ACC112 (cell line): ENCODE measurements around the gene KCNIP1.

Source experiments
- H2AFZ ChIP-seq: fragments of 200-600 bp; sonication (generic); one replicate; pipeline ENCODE4 v1.6.0; 2017; ENCODE audit warnings: antibody characterized with exemption, low read length; ENCODE audit not compliant: unreplicated experiment
- H3K27ac ChIP-seq: fragments of 200-600 bp; sonication (generic); 2 replicates; pipeline ENCODE4 v1.5.1; 2014; ENCODE audit warnings: low read depth, mild to moderate bottlenecking, antibody characterized with exemption, low read length, moderate library complexity
- H3K27me3 ChIP-seq: fragments of 200-600 bp; sonication (generic); 2 replicates; pipeline ENCODE4 v1.6.1; 2014; ENCODE audit warnings: mild to moderate bottlenecking, antibody characterized with exemption, low read length, moderate library complexity, mixed read lengths; ENCODE audit not compliant: insufficient read depth
- H3K36me3 ChIP-seq: fragments of 200-600 bp; sonication (generic); 2 replicates; pipeline ENCODE4 v1.6.1; 2016; ENCODE audit warnings: mild to moderate bottlenecking, antibody characterized with exemption, low read length, moderate library complexity, mixed read lengths; ENCODE audit not compliant: insufficient read depth
- H3K4me1 ChIP-seq: fragments of 200-600 bp; sonication (generic); one replicate; pipeline ENCODE4 v1.6.1; 2016; ENCODE audit warnings: low read length, mixed read lengths; ENCODE audit not compliant: insufficient read depth, unreplicated experiment, control insufficient read depth
- H3K4me3 ChIP-seq: fragments of 200-600 bp; sonication (generic); 2 replicates; pipeline ENCODE4 v1.5.1; 2014; ENCODE audit warnings: mild to moderate bottlenecking, low read depth, low read length
- H3K79me2 ChIP-seq: fragments of 200-600 bp; sonication (generic); one replicate; pipeline ENCODE4 v1.6.0; 2016; ENCODE audit warnings: low read length; ENCODE audit not compliant: control insufficient read depth, unreplicated experiment, insufficient read depth

Gene KCNIP1

DNA sequence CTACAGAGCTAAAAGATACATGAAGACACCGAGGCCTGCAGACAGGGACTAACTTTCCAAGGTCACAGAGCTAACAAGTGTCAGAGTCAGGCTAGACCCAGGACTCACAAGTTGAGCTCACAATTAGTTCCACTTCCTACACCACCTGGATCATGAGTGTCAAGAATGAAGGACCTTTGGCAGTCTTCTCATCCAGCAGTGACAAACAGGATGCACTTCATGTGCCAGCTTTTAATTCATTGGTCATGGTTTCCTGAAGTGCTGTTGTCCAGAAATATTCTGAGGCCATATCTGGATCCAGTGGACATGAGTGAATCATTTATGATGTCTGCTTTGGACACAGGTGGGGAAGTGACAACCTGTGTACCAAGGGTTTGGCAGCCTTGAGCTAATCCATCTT lies 77.4 kb downstream of the KCNIP1 start:
- Histone ChIP-seq H3K27ac (no peak overlapping the region), H3K27me3 (peaks cover 69% of the 10 kb centered on the region), H3K4me1 (no peaks in the 10 kb centered on the region), H3K36me3 (no peaks in the 10 kb centered on the region), H3K79me2 (no peaks in the 10 kb centered on the region), H2AFZ (no peak overlapping the region), H3K4me3 (no peak overlapping the region)

DNA sequence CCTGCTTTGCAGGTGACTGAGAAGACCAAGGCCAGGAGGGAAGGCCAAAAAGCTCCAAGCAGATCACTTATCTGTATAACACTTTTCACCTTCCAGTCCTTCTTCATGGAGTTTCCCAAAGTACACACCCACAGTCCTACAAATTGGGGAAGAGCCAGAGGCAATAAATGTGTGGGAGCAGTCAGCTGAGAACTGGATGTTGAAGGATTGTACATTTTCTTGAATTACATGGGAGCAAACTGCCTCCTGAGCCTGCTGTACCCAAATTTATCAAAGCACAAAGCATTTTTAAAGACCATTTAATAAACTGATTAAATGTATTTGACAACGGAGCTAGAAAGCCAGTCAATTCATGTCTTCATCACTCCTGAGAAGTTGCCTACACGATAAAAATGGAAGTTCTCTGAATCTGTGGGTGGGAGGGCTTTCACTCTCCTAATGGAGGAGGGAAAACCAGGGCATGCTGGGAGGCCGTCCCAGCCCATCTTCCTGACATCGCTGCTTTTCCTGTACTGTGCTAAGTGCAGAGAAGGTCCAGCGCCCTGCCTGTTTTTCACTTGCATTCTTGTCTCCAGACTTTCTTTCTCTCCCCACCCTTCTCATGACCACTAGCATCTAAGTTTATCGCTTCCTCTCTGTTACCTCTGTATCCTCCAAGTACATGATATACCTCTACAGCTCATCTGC lies 79.0 kb downstream of the KCNIP1 start:
- H3K4me3 ChIP-seq, result no peak overlapping the region
- H3K27ac ChIP-seq, result no peak overlapping the region
- no peaks in the 10 kb centered on the region for H3K4me1 ChIP-seq
- H3K36me3 ChIP-seq, result no peaks in the 10 kb centered on the region
- no peaks in the 10 kb centered on the region for H3K79me2 ChIP-seq
- no peak overlapping the region for H2AFZ ChIP-seq
- H3K27me3 ChIP-seq, result peaks cover 59% of the 10 kb centered on the region

DNA sequence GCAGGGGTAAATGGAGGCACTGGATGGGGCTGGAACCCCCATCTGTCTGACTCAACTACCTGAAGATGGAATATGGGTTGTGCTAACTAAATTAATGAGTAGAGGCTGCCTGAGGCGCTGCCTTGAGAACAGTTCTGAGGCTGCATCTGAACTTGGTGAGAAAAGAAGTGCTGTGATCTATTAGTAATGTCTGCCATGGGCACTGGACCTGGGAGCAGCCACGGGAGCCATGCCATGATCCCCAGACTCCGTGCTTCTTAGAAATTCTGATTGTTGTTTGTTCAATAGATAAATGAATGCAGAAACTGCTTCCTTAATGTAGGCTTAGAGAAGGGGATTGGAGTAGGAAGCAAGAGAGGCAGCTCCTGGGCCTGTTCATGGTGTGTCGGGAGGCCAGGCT lies 80.2 kb downstream of the KCNIP1 start:
- Histone ChIP-seq H3K36me3 (no peaks in the 10 kb centered on the region), H3K4me3 (no peak overlapping the region), H3K27me3 (peaks cover 47% of the 10 kb centered on the region), H3K27ac (no peak overlapping the region), H3K4me1 (no peaks in the 10 kb centered on the region), H2AFZ (no peak overlapping the region), H3K79me2 (no peaks in the 10 kb centered on the region)

- H3K79me2 ChIP-seq, result no peaks in the 10 kb centered on the region
- H3K4me3 ChIP-seq, result no peak overlapping the region
- H3K27ac ChIP-seq, result no peak overlapping the region
- H2AFZ ChIP-seq, result no peak overlapping the region
- no peaks in the 10 kb centered on the region for H3K36me3 ChIP-seq
- H3K4me1 ChIP-seq, result no peaks in the 10 kb centered on the region
- H3K27me3 ChIP-seq, result peaks cover 41% of the 10 kb centered on the region
Measured at GRCh38 chr5:170584450-170585058, 80.7 kb downstream of the KCNIP1 start.

DNA sequence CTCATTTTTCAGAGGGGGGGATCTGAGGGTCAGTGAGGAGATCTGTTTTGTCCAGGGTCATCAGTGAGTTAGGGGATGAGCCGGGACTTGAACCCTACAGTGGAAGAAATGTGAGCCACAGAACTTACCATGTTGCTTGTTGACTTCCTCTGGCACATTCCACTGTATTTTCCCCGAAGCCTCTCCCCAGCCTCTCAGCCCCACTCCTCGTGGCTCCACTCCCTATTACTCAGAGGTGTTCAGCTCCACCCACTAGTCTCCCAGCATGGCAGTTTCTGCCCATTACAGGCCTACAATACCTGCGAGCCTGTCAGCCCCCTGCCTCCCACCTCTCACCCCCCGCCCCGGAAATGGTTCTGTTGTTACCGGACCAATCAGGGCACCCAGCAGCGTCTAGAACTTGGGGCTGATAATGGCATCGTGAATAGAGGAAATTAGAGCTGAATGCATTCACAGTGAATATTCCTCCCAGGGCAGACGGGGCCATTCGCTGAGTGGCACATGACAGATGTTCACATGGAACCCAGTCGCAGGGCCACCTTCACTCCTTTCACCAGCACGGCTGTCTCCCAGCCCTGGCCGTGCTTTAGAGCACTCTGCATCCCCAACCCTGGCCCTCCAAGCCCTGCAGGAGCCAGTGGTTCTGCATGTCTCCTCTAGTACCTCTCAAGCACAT lies 81.6 kb downstream of the KCNIP1 start:
- Histone ChIP-seq H2AFZ (no peak overlapping the region), H3K36me3 (no peaks in the 10 kb centered on the region), H3K27me3 (peaks cover 36% of the 10 kb centered on the region), H3K4me1 (no peaks in the 10 kb centered on the region), H3K79me2 (no peaks in the 10 kb centered on the region), H3K4me3 (no peak overlapping the region), H3K27ac (no peak overlapping the region)

- H3K27me3 ChIP-seq, result peaks cover 34% of the 10 kb centered on the region
- no peaks in the 10 kb centered on the region for H3K36me3 ChIP-seq
- no peak overlapping the region for H3K27ac ChIP-seq
- H3K79me2 ChIP-seq, result no peaks in the 10 kb centered on the region
- no peaks in the 10 kb centered on the region for H3K4me1 ChIP-seq
- H3K4me3 ChIP-seq, result no peak overlapping the region
- no peak overlapping the region for H2AFZ ChIP-seq
Measured at GRCh38 chr5:170587808-170588207, 84.0 kb downstream of the KCNIP1 start.

DNA sequence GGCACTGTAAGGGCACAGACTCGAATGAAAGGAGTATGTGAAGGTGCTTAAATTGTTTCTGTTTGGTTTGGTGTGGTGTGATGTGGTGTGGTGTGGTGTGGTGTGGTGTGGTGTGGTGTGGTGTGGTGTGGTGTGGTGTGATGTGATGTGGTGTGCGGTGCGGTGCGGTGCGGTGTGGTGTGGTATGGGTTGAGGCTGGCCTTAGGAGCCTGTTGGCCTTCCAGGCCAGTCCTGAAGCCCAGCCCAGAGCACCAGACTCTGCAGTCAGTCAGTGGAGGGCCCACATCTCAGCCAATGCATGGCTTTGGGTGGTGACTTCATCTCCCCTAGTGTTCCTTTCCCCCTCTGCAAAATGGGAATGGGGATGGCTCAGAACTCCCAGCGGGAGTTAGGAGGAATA lies 85.8 kb downstream of the KCNIP1 start:
- H3K4me1 ChIP-seq, result no peaks in the 10 kb centered on the region
- H3K79me2 ChIP-seq, result no peaks in the 10 kb centered on the region
- peaks cover 25% of the 10 kb centered on the region; the same call in 1 of the 2 replicates for H3K27me3 ChIP-seq
- H3K4me3 ChIP-seq, result no peak overlapping the region
- H3K36me3 ChIP-seq, result no peaks in the 10 kb centered on the region
- H3K27ac ChIP-seq, result no peak overlapping the region
- H2AFZ ChIP-seq, result no peak overlapping the region

DNA sequence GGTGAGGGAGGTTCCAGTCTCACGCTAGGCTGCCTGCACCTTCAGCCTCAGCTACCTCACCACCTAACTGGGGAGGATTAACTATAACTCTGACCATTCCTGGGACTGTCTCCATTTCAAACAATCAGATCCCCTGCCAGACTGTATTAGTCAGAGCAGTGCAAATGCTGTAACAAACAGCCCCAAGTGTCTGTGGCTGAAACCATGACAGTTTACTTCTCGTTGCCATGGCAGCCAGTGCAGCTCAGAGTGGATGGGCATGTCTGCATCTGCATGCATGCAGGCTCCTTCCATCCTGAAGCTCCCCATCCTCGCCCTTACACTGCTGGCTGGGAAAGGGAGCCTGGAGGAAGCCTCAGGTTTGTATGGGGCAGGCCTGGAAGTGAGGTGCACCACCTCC lies 86.7 kb downstream of the KCNIP1 start:
- peaks cover 19% of the 10 kb centered on the region; the same call in 1 of the 2 replicates for H3K27me3 ChIP-seq
- no peaks in the 10 kb centered on the region for H3K79me2 ChIP-seq
- no peak overlapping the region for H3K27ac ChIP-seq
- no peak overlapping the region for H2AFZ ChIP-seq
- H3K4me1 ChIP-seq, result no peaks in the 10 kb centered on the region
- H3K4me3 ChIP-seq, result no peak overlapping the region
- H3K36me3 ChIP-seq, result no peaks in the 10 kb centered on the region

- Histone ChIP-seq H3K4me3 (no peak overlapping the region), H3K36me3 (no peaks in the 10 kb centered on the region), H2AFZ (no peak overlapping the region), H3K27ac (no peak overlapping the region), H3K27me3 (peaks cover 19% of the 10 kb centered on the region; the same call in 1 of the 2 replicates), H3K4me1 (no peaks in the 10 kb centered on the region), H3K79me2 (no peaks in the 10 kb centered on the region)
Measured at GRCh38 chr5:170591054-170591453, 87.2 kb downstream of the KCNIP1 start.

GRCh38 chr5:170596482-170597044 lies 92.7 kb downstream of the KCNIP1 start:
- Histone ChIP-seq H3K4me1 (peaks cover 15% of the 10 kb centered on the region), H3K27me3 (peaks cover 27% of the 10 kb centered on the region; the same call in 1 of the 2 replicates), H2AFZ (no peak overlapping the region), H3K27ac (no peak overlapping the region), H3K79me2 (no peaks in the 10 kb centered on the region), H3K4me3 (no peak overlapping the region), H3K36me3 (no peaks in the 10 kb centered on the region)
